Esophagus muscularis mucosa (tissue), 4 donors: ENCODE results near the gene ARHGAP8. TPM values are rescaled to one million over a fixed set of nuclear protein-coding genes. Genes with fewer than 3 reads are reported as not detected.
"Not testable (repeated sequence)": the region's sequence is repeated elsewhere in the genome, so short reads cannot be mapped to it uniquely, and the experiment has no call there.

Experiments used
- DNase-seq: peaks from one replicate; pipeline ENCODE4 v3.0.0-alpha.2; 2017; ENCODE audit errors: extremely low spot score
- H3K27ac ChIP-seq, 4 donors: fragments of 200-600 bp; sonication (generic); replicated peaks in 1 of 4; 1 replicate in 3 of 4; 2 replicates in 1 of 4; pipeline ENCODE4 v1.5.1; 2016 to 2019; ENCODE audit warnings: mild to moderate bottlenecking in 1 of 4
- H3K27me3 ChIP-seq, 4 donors: fragments of 200-600 bp; sonication (generic); one replicate each; pipeline versions ENCODE4 v1.5.1 to v1.6.0; 2016 to 2019
- H3K36me3 ChIP-seq, 4 donors: fragments of 200-600 bp; sonication (generic); one replicate each; pipeline ENCODE4 v1.5.1; 2016 to 2019
- H3K4me1 ChIP-seq, 4 donors: fragments of 200-600 bp; sonication (generic); one replicate each; pipeline ENCODE4 v1.5.1; 2016 to 2019
- H3K4me3 ChIP-seq, 4 donors: fragments of 200-600 bp; sonication (generic); 1 replicate in 2 of 4; 2 replicates in 2 of 4; pipeline ENCODE4 v1.5.1; 2016 to 2019; ENCODE audit warnings: mild to moderate bottlenecking in 4 of 4, moderate library complexity in 1 of 4
- H3K9me3 ChIP-seq, 4 donors: fragments of 200-600 bp; sonication (generic); 1 replicate in 3 of 4; 2 replicates in 1 of 4; pipeline ENCODE4 v1.5.1; 2016 to 2019
- EP300 ChIP-seq: sonication (generic); formaldehyde crosslinking; IDR thresholded peaks from one replicate; pipeline ENCODE4 v1.6.1; 2017; ENCODE audit warnings: antibody characterized with exemption
- POLR2A ChIP-seq: fragments of 450-650 bp; IDR thresholded peaks from one replicate; pipeline ENCODE4 v1.6.1; 2017; ENCODE audit warnings: antibody characterized with exemption, moderate library complexity, mild to moderate bottlenecking, low read depth
- POLR2AphosphoS5 ChIP-seq, 2 donors: sonication (generic); formaldehyde crosslinking; IDR thresholded peaks; one replicate each; pipeline ENCODE4 v1.6.1; 2017; ENCODE audit warnings: antibody characterized with exemption in 2 of 2
- WGBS: methylation state at CpG from one replicate; pipeline ENCODE4 v1.1.5; 2018; 5-methylcytosine and 5-hydroxymethylcytosine counted together
- intact Hi-C: fragments of 100-400 bp; cut with DNase I; formaldehyde crosslinking; loops from one replicate; pipeline ENCODE4 v1.15.1; 2023
- total RNA-seq, 4 donors: library from RNA; depleted of rRNA; stranded (reverse); fragments of >200 nt; gene quantifications; one replicate each; pipeline versions ENCODE4 v1.1.0 to v1.2.1, GENCODE V29; 2016
- TF ChIP-seq, protein P1 (sequence below), 3 experiments: fragments of 200-600 bp in 2 of 3; fragments of 450-650 bp in 1 of 3; sonication (generic) in 2 of 3; IDR thresholded peaks; one replicate each; pipeline ENCODE4 v1.5.1; 2017 to 2019; ENCODE audit warnings: antibody characterized with exemption in 3 of 3, mild to moderate bottlenecking in 2 of 3, moderate library complexity in 1 of 3

ARHGAP8 gene
- total RNA-seq, 4 donors from 2014 or later = 0.33 to 0.58 TPM; not detected in 2

DNA sequence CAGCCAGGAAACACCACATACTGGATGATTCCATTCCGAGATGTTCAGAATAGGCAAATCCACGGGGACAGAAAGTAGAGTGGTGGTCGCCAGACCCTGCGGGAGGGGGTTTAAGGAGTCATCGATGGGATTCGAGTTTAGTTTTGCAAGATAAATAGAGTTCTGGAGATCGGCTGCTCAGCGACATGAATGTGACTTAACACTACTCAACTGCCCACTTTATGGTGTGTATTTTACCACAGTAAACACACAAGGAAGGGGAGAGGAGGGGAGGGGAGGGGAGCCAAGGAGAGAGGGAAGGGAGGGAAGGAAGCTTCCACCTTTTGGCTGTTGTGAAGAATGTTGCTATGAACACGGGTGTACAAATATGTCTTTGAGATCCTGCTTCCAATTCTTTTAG lies 10.4 kb upstream of the ARHGAP8 start:
- no peak for TF ChIP-seq EP300
- TF ChIP-seq, protein P1, sequence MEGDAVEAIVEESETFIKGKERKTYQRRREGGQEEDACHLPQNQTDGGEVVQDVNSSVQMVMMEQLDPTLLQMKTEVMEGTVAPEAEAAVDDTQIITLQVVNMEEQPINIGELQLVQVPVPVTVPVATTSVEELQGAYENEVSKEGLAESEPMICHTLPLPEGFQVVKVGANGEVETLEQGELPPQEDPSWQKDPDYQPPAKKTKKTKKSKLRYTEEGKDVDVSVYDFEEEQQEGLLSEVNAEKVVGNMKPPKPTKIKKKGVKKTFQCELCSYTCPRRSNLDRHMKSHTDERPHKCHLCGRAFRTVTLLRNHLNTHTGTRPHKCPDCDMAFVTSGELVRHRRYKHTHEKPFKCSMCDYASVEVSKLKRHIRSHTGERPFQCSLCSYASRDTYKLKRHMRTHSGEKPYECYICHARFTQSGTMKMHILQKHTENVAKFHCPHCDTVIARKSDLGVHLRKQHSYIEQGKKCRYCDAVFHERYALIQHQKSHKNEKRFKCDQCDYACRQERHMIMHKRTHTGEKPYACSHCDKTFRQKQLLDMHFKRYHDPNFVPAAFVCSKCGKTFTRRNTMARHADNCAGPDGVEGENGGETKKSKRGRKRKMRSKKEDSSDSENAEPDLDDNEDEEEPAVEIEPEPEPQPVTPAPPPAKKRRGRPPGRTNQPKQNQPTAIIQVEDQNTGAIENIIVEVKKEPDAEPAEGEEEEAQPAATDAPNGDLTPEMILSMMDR (IDR thresholded peaks at IDR 0.05) = no peak
- no peak for TF ChIP-seq POLR2A
- TF ChIP-seq POLR2AphosphoS5 (IDR thresholded peaks at IDR 0.05) = no peak
- no peaks in the 10 kb centered on the region for H3K36me3 ChIP-seq
- H3K9me3 ChIP-seq = no peaks in the 10 kb centered on the region
- DNase-seq = no peak
- intact Hi-C loops = no loop called here
- H3K27me3 ChIP-seq = peaks cover 0 to 80% (median 7%) of the 10 kb centered on the region in 4 donors
- H3K4me3 ChIP-seq = no peak overlapping the region
- 73% methylated on average over 9 of the region's 9 CpGs for WGBS
- peaks cover 0 to 1% (median under 1%) of the 10 kb centered on the region in 4 donors for H3K4me1 ChIP-seq
- no peak overlapping the region for H3K27ac ChIP-seq

DNA sequence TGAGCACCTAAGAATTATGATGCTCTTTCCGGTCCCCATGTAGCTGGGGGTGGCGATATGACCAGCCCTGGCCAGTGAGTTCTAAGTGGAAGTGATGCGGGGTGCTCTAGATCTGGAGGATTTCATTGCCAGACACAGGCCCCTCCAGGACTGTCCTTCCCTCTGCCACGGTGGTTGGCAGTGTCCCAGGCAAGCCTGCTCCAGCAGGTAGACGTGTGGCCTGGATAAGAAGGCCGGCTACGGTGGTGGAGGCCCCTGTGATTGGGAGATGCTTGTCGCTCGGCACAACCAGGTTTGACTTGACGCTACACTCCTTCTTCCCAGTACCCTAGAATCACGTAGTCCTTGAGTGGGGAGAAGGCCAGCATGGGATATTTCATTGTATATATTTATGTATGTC lies 9.1 kb upstream of the ARHGAP8 start:
- Histone ChIP-seq H3K27me3 (peaks cover 0 to 75% (median 2%) of the 10 kb centered on the region in 4 donors), H3K27ac (no peak overlapping the region), H3K36me3 (no peaks in the 10 kb centered on the region), H3K4me3 (no peak overlapping the region), H3K9me3 (no peaks in the 10 kb centered on the region), H3K4me1 (no peaks in the 10 kb centered on the region)
- 66% methylated on average over 9 of the region's 11 CpGs for WGBS
- DNase-seq = no peak
- TF ChIP-seq EP300 (no peak), POLR2AphosphoS5 (IDR thresholded peaks at IDR 0.05) (no peak), POLR2A (no peak)
- TF ChIP-seq, protein P1 (IDR thresholded peaks at IDR 0.05) = no peak
- intact Hi-C loops = no loop called here

DNA sequence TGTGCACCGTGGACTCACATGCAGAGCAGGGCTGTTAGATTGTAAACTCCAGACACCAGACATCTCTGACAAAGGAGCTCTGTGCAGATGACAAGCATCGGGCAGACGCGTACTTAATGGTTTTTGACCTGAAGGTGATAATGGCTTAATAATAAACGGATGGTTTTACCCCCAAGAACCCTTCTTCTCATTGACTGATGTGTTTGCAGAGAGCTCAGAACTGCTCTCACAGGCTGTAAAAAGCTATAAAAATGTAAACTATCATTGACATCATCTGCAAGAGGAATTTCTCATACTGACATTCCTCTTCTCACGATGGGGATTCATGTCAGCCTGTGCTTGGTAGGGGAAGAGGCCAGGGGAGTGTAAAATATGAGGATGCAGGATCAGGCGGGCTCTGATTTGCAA lies 8.6 kb upstream of the ARHGAP8 start:
- WGBS = 34% methylated on average over 7 of the region's 7 CpGs
- peaks cover 0 to 75% (median 2%) of the 10 kb centered on the region in 4 donors for H3K27me3 ChIP-seq
- DNase-seq = no peak
- no peak overlapping the region for H3K4me3 ChIP-seq
- H3K4me1 ChIP-seq = no peaks in the 10 kb centered on the region
- TF ChIP-seq POLR2A = no peak
- no peak for TF ChIP-seq POLR2AphosphoS5 (IDR thresholded peaks at IDR 0.05)
- no peak for TF ChIP-seq EP300
- TF ChIP-seq, protein P1 (IDR thresholded peaks at IDR 0.05) = no peak
- H3K27ac ChIP-seq = no peak overlapping the region
- intact Hi-C loops = no loop called here
- no peaks in the 10 kb centered on the region for H3K9me3 ChIP-seq
- no peaks in the 10 kb centered on the region for H3K36me3 ChIP-seq

DNA sequence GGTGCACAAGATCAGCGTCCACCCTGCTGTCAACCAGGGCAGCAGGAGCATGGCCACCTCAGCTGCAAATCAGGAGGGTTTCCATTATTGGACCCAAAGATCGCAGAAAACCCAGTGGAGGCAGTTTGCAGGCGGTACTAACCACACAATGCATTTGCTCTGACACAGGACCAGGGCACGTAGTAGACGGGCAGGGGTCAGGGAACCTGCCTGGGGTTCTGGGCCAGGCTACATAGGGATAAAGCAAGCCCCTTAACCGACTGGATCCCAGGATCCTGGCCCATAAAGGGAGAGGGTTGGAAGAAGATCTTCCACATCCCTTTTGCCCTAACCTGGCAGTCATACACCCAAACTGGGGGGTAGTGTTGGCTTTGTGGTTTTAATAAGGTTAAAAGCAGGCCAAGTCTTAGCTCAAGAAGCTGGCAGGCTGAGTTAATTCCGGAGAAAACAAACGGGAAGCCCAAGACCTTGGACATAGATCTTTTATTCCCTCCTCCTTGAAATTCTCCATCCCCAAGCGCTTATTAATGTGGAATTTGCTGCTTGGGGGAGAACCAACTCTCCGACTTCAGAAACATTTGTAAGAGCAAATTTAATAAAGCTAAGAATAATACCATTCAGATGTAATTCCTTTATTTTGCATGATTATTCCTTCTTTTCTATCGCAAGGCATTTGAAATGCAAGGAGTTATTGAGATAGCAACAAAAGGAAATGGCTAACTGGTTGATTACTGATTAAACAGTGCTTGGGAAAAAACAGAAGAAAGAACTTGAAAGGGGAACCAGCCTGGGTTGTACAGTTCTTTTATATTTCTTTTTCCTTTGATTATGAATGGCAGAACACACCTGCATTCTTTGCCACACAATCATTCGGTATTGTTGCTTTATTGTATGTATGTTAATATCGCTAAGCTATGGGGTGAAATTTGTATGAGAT lies 6.3 kb upstream of the ARHGAP8 start:
- Histone ChIP-seq H3K9me3 (no peaks in the 10 kb centered on the region), H3K4me1 (no peaks in the 10 kb centered on the region), H3K27me3 (peaks cover 0 to 78% (median 2%) of the 10 kb centered on the region in 4 donors), H3K36me3 (no peaks in the 10 kb centered on the region), H3K27ac (no peak overlapping the region), H3K4me3 (no peak overlapping the region)
- DNase-seq = no peak
- intact Hi-C loops = no loop called here
- WGBS = 67% methylated on average over 13 of the region's 13 CpGs
- TF ChIP-seq, protein P1 (IDR thresholded peaks at IDR 0.05) = no peak
- TF ChIP-seq EP300 (no peak), POLR2AphosphoS5 (IDR thresholded peaks at IDR 0.05) (no peak), POLR2A (no peak)

DNA sequence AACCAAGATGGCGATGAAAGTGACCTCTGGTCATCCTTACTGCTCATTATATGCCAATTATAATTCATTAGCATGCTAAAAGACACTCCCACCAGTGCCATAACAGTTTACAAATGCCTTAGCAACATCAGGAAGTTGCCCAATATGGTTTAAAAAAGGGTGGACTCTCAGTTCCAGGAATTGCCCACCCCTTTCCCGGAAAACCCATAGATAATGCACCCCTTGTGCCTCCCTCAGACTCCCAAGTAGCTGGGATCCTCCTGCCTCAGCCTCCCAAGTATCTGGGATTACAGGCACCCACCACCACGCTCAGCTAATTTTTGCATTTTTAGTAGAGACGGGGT lies 4.6 kb upstream of the ARHGAP8 start:
- intact Hi-C loops = not testable (repeated sequence)

More for the DNA sequence above, 4.6 kb upstream of the ARHGAP8 start:
- H3K27ac ChIP-seq, DNase-seq, H3K4me1 ChIP-seq, H3K9me3 ChIP-seq, H3K4me3 ChIP-seq, H3K36me3 ChIP-seq: not testable (repeated sequence)
- WGBS = 82% methylated on average over 4 of the region's 4 CpGs
- H3K27me3 ChIP-seq = peaks cover 0 to 80% (median 16%) of the 10 kb centered on the region in 4 donors
